ENCODE results near the gene GPR171. TPM values are rescaled to one million over a fixed set of nuclear protein-coding genes. Genes with fewer than 3 reads are reported as not detected.

GPR171 gene
- polyA plus RNA-seq, 1 donor from 2014 or later, result not detected

DNA sequence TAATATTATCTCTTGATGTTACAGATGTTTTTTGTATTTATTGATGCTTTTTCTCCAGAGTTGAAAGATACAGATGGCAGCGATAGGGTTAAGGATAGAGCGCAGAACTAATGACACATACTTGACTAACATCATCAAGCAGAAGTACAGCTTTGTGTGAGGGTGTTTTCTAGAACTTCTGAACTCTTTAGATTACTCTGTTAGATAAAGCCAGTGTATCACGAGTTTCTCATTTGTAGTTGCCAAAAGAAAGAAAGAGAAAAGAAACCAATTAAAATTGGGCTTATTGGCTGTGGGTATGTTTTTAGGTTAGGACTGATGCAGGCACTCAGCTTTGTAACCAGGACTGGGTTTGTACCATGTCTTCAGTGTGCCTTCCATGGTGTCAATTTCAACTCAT is 6.6 kb upstream of the GPR171 start:
- Histone ChIP-seq H3K9me3 (ENCODE audit: low read length) (no peaks in the 10 kb centered on the region), H3K9me2 (ENCODE audit: insufficient read depth, low read length) (no peaks in the 10 kb centered on the region), H3K27ac (ENCODE audit: low read length) (no peak overlapping the region), H3F3A (ENCODE audit: insufficient read depth, low read length, poor library complexity, severe bottlenecking) (no peaks in the 10 kb centered on the region), H3K9ac (ENCODE audit: low read length) (no peak overlapping the region), H2AFZ (ENCODE audit: low read depth, low read length) (no peak overlapping the region), H3K79me2 (replicated peaks; ENCODE audit: insufficient read depth, low read length) (no peaks in the 10 kb centered on the region), H4K20me1 (ENCODE audit: insufficient read depth) (no peaks in the 10 kb centered on the region), H3K36me3 (ENCODE audit: insufficient read depth, low read length) (no peaks in the 10 kb centered on the region), H3K4me3 (ENCODE audit: low read length) (no peak overlapping the region), H3K27me3 (ENCODE audit: insufficient read depth, low read depth, low read length) (no peaks in the 10 kb centered on the region), H3K4me2 (ENCODE audit: low read length) (no peak overlapping the region)
- TF ChIP-seq EZH2 (IDR thresholded peaks at IDR 0.05; ENCODE audit: borderline replicate concordance, insufficient read depth, low read length, poor library complexity, severe bottlenecking), result no peak
- TF ChIP-seq TAF1 (IDR thresholded peaks at IDR 0.05; ENCODE audit: low read depth), result no peak
- no peak for TF ChIP-seq CTCF (IDR thresholded peaks at IDR 0.05; ENCODE audit: poor library complexity, severe bottlenecking)
- TF ChIP-seq POLR2AphosphoS5 (IDR thresholded peaks at IDR 0.05), result no peak
- no peak for TF ChIP-seq EP300 (conservative IDR thresholded peaks at IDR 0.05; ENCODE audit: poor library complexity, severe bottlenecking)
- no peak for TF ChIP-seq SMC3 (conservative IDR thresholded peaks at IDR 0.05; ENCODE audit: poor library complexity)
- TF ChIP-seq MXI1 (conservative IDR thresholded peaks at IDR 0.05; ENCODE audit: poor library complexity, severe bottlenecking), result no peak
- TF ChIP-seq RAD21 (conservative IDR thresholded peaks at IDR 0.05), result no peak
- TF ChIP-seq REST (IDR thresholded peaks at IDR 0.05; ENCODE audit: borderline replicate concordance), result no peak

DNA sequence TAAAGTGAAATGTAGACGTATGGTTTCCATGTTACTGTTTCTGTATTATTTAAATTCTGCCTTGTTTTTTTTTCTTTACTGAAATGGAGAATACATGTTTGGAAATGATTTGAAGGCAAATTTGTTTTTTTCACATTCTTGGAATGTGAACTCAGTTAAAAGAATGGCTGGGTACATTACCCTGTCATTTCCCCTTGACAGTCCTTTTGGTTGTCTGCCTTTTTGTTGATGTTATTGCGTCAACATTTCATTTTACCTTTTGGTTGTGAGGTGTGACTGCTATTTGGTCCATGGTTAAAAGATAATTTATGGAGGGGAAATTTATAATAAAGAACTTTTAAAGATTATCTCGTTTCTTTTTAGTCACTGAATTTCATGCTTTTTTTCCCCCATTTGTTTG is 3.2 kb upstream of the GPR171 start:
- TF ChIP-seq MXI1 (conservative IDR thresholded peaks at IDR 0.05; ENCODE audit: poor library complexity, severe bottlenecking), result no peak
- TF ChIP-seq EP300 (conservative IDR thresholded peaks at IDR 0.05; ENCODE audit: poor library complexity, severe bottlenecking), result no peak
- no peak for TF ChIP-seq SMC3 (conservative IDR thresholded peaks at IDR 0.05; ENCODE audit: poor library complexity)
- no peak for TF ChIP-seq REST (IDR thresholded peaks at IDR 0.05; ENCODE audit: borderline replicate concordance)
- TF ChIP-seq POLR2AphosphoS5 (IDR thresholded peaks at IDR 0.05), result no peak
- TF ChIP-seq CTCF (IDR thresholded peaks at IDR 0.05; ENCODE audit: poor library complexity, severe bottlenecking), result no peak
- no peak for TF ChIP-seq RAD21 (conservative IDR thresholded peaks at IDR 0.05)
- TF ChIP-seq TAF1 (IDR thresholded peaks at IDR 0.05; ENCODE audit: low read depth), result no peak
- TF ChIP-seq EZH2 (IDR thresholded peaks at IDR 0.05; ENCODE audit: borderline replicate concordance, insufficient read depth, low read length, poor library complexity, severe bottlenecking), result no peak
- Histone ChIP-seq H2AFZ (ENCODE audit: low read depth, low read length) (no peak overlapping the region), H3K9me2 (ENCODE audit: insufficient read depth, low read length) (no peaks in the 10 kb centered on the region), H3K79me2 (replicated peaks; ENCODE audit: insufficient read depth, low read length) (no peaks in the 10 kb centered on the region), H3K27me3 (ENCODE audit: insufficient read depth, low read depth, low read length) (no peaks in the 10 kb centered on the region), H3K4me3 (ENCODE audit: low read length) (no peak overlapping the region), H3K9me3 (ENCODE audit: low read length) (no peaks in the 10 kb centered on the region), H3K36me3 (ENCODE audit: insufficient read depth, low read length) (no peaks in the 10 kb centered on the region), H3K9ac (ENCODE audit: low read length) (no peak overlapping the region), H3K27ac (ENCODE audit: low read length) (no peak overlapping the region), H3K4me2 (ENCODE audit: low read length) (no peak overlapping the region), H4K20me1 (ENCODE audit: insufficient read depth) (no peaks in the 10 kb centered on the region), H3F3A (ENCODE audit: insufficient read depth, low read length, poor library complexity, severe bottlenecking) (no peaks in the 10 kb centered on the region)
